K562 (cell line): ENCODE results near the gene MRTFB. TPM values are rescaled to one million over a fixed set of nuclear protein-coding genes. Genes with fewer than 3 reads are reported as not detected.

Experiments
- ATAC-seq: fragments of 200-7000 bp; cut with Tn5 transposase; 3 replicates; pipeline ENCODE4 v1.9.1; 2020; ENCODE audit warnings: moderate library complexity
- BruUV-seq: library from RNA; stranded (reverse); fragments of 400-500 nt; replicated peaks from 2 replicates; lab custom pipeline; 2021; lab: Mats Ljungman, UMichigan
- CTCF ChIA-PET: fragments of 300-600 bp; formaldehyde crosslinking; extraction: SDS; loops from one replicate; lab custom pipeline; 2021; ENCODE audit warnings: low intra/inter-chr PET ratio; lab: Yijun Ruan, JAX
- POLR2A ChIA-PET: fragments of 300-600, 350-650 bp; sonication (Branson Sonifier 250); formaldehyde crosslinking; extraction: SDS; loops from one replicate; lab custom pipeline; 2021; ENCODE audit warnings: antibody characterized with exemption, inconsistent platforms; lab: Yijun Ruan, JAX
- DNase-seq, 4 experiments: peaks; one replicate each; pipeline versions ENCODE4 v3.0.0 to v3.0.0-alpha.2; 2011 to 2018; ENCODE audit warnings: low spot score in 3 of 4, mixed read lengths in 3 of 4; ENCODE audit errors: extremely low read depth in 1 of 4
- FAIRE-seq: peaks from 2 replicates; lab custom pipeline; 2011; peaks lifted over from hg19 to GRCh38; lab: Jason Lieb, UNC
- H2AFZ ChIP-seq: 2 replicates; pipeline ENCODE4 v1.6.0; 2011; ENCODE audit warnings: low read depth, low read length, control low read depth, inconsistent platforms
- H3K27ac ChIP-seq: fragments of 200-600 bp; 3 replicates; pipeline ENCODE4 v1.8.0; 2011; ENCODE audit warnings: low read depth, mild to moderate bottlenecking, control low read depth, inconsistent platforms, low read length, moderate library complexity, mixed read lengths; ENCODE audit errors: extremely low read depth
- H3K27me3 ChIP-seq, 2 experiments: fragments of 300-600 bp in 1 of 2; 2 replicates in 1 of 2; 3 replicates in 1 of 2; pipeline versions ENCODE4 v1.6.0 to v1.8.0; 2011; ENCODE audit warnings: inconsistent platforms in 2 of 2, low read length in 2 of 2, mild to moderate bottlenecking in 1 of 2, mixed read lengths in 1 of 2, moderate library complexity in 1 of 2; ENCODE audit not compliant: control insufficient read depth in 2 of 2, insufficient read depth in 2 of 2
- H3K36me3 ChIP-seq: fragments of 300-600 bp; 3 replicates; pipeline ENCODE4 v1.8.0; 2011; ENCODE audit warnings: mild to moderate bottlenecking, low read length, inconsistent platforms; ENCODE audit not compliant: control insufficient read depth, insufficient read depth
- H3K4me1 ChIP-seq, 2 experiments: fragments of 200-600 bp in 1 of 2; replicated peaks in 1 of 2; 2 replicates in 1 of 2; 3 replicates in 1 of 2; pipeline versions ENCODE4 v1.5.1 to v1.8.0; 2011; ENCODE audit warnings: inconsistent platforms in 2 of 2, low read length in 2 of 2, mild to moderate bottlenecking in 1 of 2, mixed read lengths in 1 of 2, moderate library complexity in 1 of 2; ENCODE audit not compliant: control insufficient read depth in 2 of 2, insufficient read depth in 2 of 2
- H3K4me2 ChIP-seq: 2 replicates; pipeline ENCODE4 v1.6.1; 2011; ENCODE audit warnings: low read length, control low read depth, inconsistent platforms, mixed read lengths; ENCODE audit not compliant: insufficient read depth
- H3K4me3 ChIP-seq: fragments of 200-600 bp; sonication (generic), shearing (Covaris generic); 2 replicates; pipeline ENCODE4 v1.5.1; 2016; ENCODE audit warnings: control low read depth, inconsistent platforms
- H3K79me2 ChIP-seq: fragments of 200-600 bp; 3 replicates; pipeline ENCODE4 v1.8.0; 2011; ENCODE audit warnings: low read length, inconsistent platforms; ENCODE audit not compliant: control insufficient read depth, insufficient read depth
- H3K9ac ChIP-seq, 2 experiments: 2 replicates each; pipeline versions ENCODE4 v1.6.0 to v1.6.1; 2011; ENCODE audit warnings: low read depth in 2 of 2, low read length in 2 of 2, control low read depth in 1 of 2, inconsistent platforms in 1 of 2, mild to moderate bottlenecking in 1 of 2, mixed read lengths in 1 of 2; ENCODE audit not compliant: insufficient read depth in 1 of 2
- H3K9me1 ChIP-seq: one replicate; pipeline ENCODE4 v1.6.0; 2011; ENCODE audit warnings: inconsistent platforms, mild to moderate bottlenecking, low read length, moderate library complexity; ENCODE audit not compliant: control insufficient read depth, insufficient read depth
- H3K9me3 ChIP-seq: replicated peaks from 2 replicates; pipeline ENCODE4 v1.5.1; 2011; ENCODE audit warnings: low read depth, low read length, inconsistent platforms; ENCODE audit not compliant: control insufficient read depth, insufficient read depth
- H4K20me1 ChIP-seq: replicated peaks from 2 replicates; pipeline ENCODE4 v1.6.1; 2011; ENCODE audit warnings: low read length, inconsistent platforms, mixed read lengths; ENCODE audit not compliant: control insufficient read depth, insufficient read depth
- BACH1 ChIP-seq: fragments of 200-800 bp; sonication (Bioruptor generic); IDR thresholded peaks from 2 replicates; pipeline ENCODE4 v1.6.1; 2016; ENCODE audit warnings: missing genetic modification characterization, missing compliant biosample characterization
- BRCA1 ChIP-seq, 2 experiments: fragments of 450-650 bp in 1 of 2; sonication (generic) in 1 of 2; formaldehyde crosslinking in 1 of 2; IDR thresholded peaks; 2 replicates each; pipeline versions ENCODE4 v1.5.0 to v1.6.1; 2017 to 2020; ENCODE audit warnings: mild to moderate bottlenecking in 1 of 2, missing genetic modification reagents in 1 of 2
- CBX3 ChIP-seq, 2 experiments: IDR thresholded peaks; 1 replicate in 1 of 2; 2 replicates in 1 of 2; pipeline ENCODE4 v1.6.1; 2012; ENCODE audit warnings: inconsistent platforms in 2 of 2, low read length in 2 of 2, borderline replicate concordance in 1 of 2, control low read depth in 1 of 2
- ELK3 ChIP-seq: fragments of 450-650 bp; formaldehyde crosslinking; IDR thresholded peaks from 2 replicates; pipeline ENCODE4 v1.4.0; 2020; ENCODE audit warnings: mild to moderate bottlenecking
- GTF2B ChIP-seq: IDR thresholded peaks from 2 replicates; pipeline ENCODE4 v1.6.1; 2011; ENCODE audit not compliant: insufficient read length; ENCODE audit errors: extremely low read depth
- GTF3C2 ChIP-seq: IDR thresholded peaks from 3 replicates; pipeline ENCODE4 v1.6.1; 2011; ENCODE audit warnings: borderline replicate concordance, mild to moderate bottlenecking, moderate library complexity; ENCODE audit not compliant: insufficient read length; ENCODE audit errors: extremely low read depth
- HDAC1 ChIP-seq, 2 experiments: fragments of 450-650 bp; IDR thresholded peaks; 2 replicates each; pipeline ENCODE4 v1.6.1; 2016 to 2017; ENCODE audit warnings: inconsistent platforms in 1 of 2, mild to moderate bottlenecking in 1 of 2, moderate library complexity in 1 of 2
- HDAC8 ChIP-seq: fragments of 450-650 bp; IDR thresholded peaks from 2 replicates; pipeline ENCODE4 v1.6.1; 2016; ENCODE audit warnings: mild to moderate bottlenecking, missing genetic modification characterization, moderate library complexity, missing compliant biosample characterization
- HEY1 ChIP-seq: fragments of 250-450 bp; sonication (Bioruptor Pico); IDR thresholded peaks from 2 replicates; pipeline ENCODE4 v1.5.0; 2020; ENCODE audit warnings: mild to moderate bottlenecking, moderate library complexity, borderline replicate concordance
- LCOR ChIP-seq: sonication (generic); formaldehyde crosslinking; IDR thresholded peaks from 2 replicates; pipeline ENCODE4 v1.8.0; 2022; ENCODE audit warnings: mild to moderate bottlenecking, missing genetic modification reagents
- MAFF ChIP-seq: IDR thresholded peaks from 2 replicates; pipeline ENCODE4 v1.6.1; 2012; ENCODE audit warnings: low read length, improper control_type of control experiment
- MAFG ChIP-seq: fragments of 450-650 bp; conservative IDR thresholded peaks from 2 replicates; pipeline ENCODE4 v1.6.1; 2016; ENCODE audit warnings: missing genetic modification characterization, missing compliant biosample characterization
- MAFK ChIP-seq: IDR thresholded peaks from 2 replicates; pipeline ENCODE4 v1.6.1; 2011; ENCODE audit warnings: low read length, improper control_type of control experiment
- NFE2L1 ChIP-seq: fragments of 450-650 bp; IDR thresholded peaks from 2 replicates; pipeline ENCODE4 v1.6.1; 2016; ENCODE audit warnings: missing genetic modification characterization, low read depth, mild to moderate bottlenecking, missing compliant biosample characterization, moderate library complexity, borderline replicate concordance
- PHB2 ChIP-seq: fragments of 450-650 bp; IDR thresholded peaks from 2 replicates; pipeline ENCODE4 v1.6.1; 2017; ENCODE audit warnings: low read depth
- POLR2A ChIP-seq: fragments of 450-650 bp; conservative IDR thresholded peaks from 2 replicates; pipeline ENCODE4 v1.6.1; 2016
- RB1 ChIP-seq: fragments of 450-650 bp; IDR thresholded peaks from 2 replicates; pipeline ENCODE4 v1.6.1; 2017; ENCODE audit warnings: low read depth, mild to moderate bottlenecking
- ZBTB9 ChIP-seq: fragments of 450-650 bp; formaldehyde crosslinking; IDR thresholded peaks from 2 replicates; pipeline ENCODE4 v1.4.0; 2020; ENCODE audit warnings: mild to moderate bottlenecking, moderate library complexity
- ZNF316 ChIP-seq: fragments of 450-650 bp; IDR thresholded peaks from 2 replicates; pipeline ENCODE4 v1.6.1; 2016
- WGBS: fragments of 100-300 bp; shearing (Covaris generic); methylation state at CpG from one replicate; pipeline ENCODE4 v1.1.6; 2016; ENCODE audit warnings: low coverage, mixed read lengths; ENCODE audit not compliant: insufficient coverage; ENCODE audit errors: missing lambda C conversion rate; 5-methylcytosine and 5-hydroxymethylcytosine counted together
- in situ Hi-C: fragments of 300-500 bp; cut with MboI; formaldehyde crosslinking; loops from 4 replicates; pipeline ENCODE4 v1.15.0; 2018; ENCODE audit warnings: inconsistent platforms, mixed read lengths
- intact Hi-C: fragments of 100-400 bp; cut with micrococcal nuclease; formaldehyde crosslinking; loops from 2 replicates; pipeline ENCODE4 v1.14.2; 2022
- polyA plus RNA-seq, 8 experiments: library from polyadenylated mRNA; depleted of rRNA in 4 of 8; stranded (reverse) in 5 of 8; unstranded in 3 of 8; fragments of >200 nt; fragmentation: Nextera tagmentation in 2 of 8; fragmentation: Illumina TruSeq in 1 of 8; extraction: Ambion mirVana in 2 of 8; extraction: Trizol in 1 of 8; gene quantifications; 2 replicates each; pipeline versions ENCODE4 v1.2.1 to v1.2.3, GENCODE V29; 2011 to 2014; ENCODE audit warnings: inconsistent platforms in 1 of 8, missing spikeins in 1 of 8
- total RNA-seq, 7 experiments: library from RNA; depleted of rRNA in 6 of 7; stranded (reverse); fragments of >200 nt in 6 of 7; fragmentation: Illumina TruSeq in 2 of 7; extraction: Trizol in 2 of 7; gene quantifications; 2 replicates each; pipeline versions ENCODE4 v1.2.1 to v1.2.3, GENCODE V29; 2011 to 2021; ENCODE audit warnings: low replicate concordance in 1 of 7

The MRTFB gene
- total and polyA plus RNA-seq, 9 of the 15 experiments (the other 6 are each of a cell fraction or from before 2014, with no cell fraction given): 2.2 to 12.7 (median 7.0) TPM

- Histone ChIP-seq H3K4me1 (no peaks in the 10 kb centered on the region), H2AFZ (no peak overlapping the region), H3K4me3 (no peak overlapping the region), H3K79me2 (no peaks in the 10 kb centered on the region), H4K20me1 (no peaks in the 10 kb centered on the region), H3K9me3 (no peaks in the 10 kb centered on the region), H3K27ac (no peak overlapping the region), H3K9ac (no peak overlapping the region), H3K4me2 (no peak overlapping the region), H3K27me3 (peaks cover 7 to 9% of the 10 kb centered on the region in 2 experiments; a peak in 3 of 5 replicates), H3K9me1 (no peaks in the 10 kb centered on the region), H3K36me3 (no peaks in the 10 kb centered on the region)
- BruUV-seq: no TSS peak
- in situ Hi-C loops (no loop called here), intact Hi-C loops (no loop called here)
- no peak for FAIRE-seq
- ChIA-PET POLR2A (no interaction called here), CTCF (no interaction called here)
- WGBS: 0% methylated on average over 2 of the region's 2 CpGs
- ATAC-seq: no peak
- no peak for DNase-seq
- no peak for TF ChIP-seq RB1
- no peak for TF ChIP-seq ZBTB9
- TF ChIP-seq HEY1 (CRISPR knock-in tag): no peak
- peak; percentile 52; the same call in 1 of the 2 replicates for TF ChIP-seq NFE2L1 (tag)
- TF ChIP-seq PHB2: no peak
- TF ChIP-seq HDAC8: no peak
- peak; percentile 72; the same call in 1 of the 2 replicates for TF ChIP-seq BACH1
- no peak for TF ChIP-seq ELK3
- peak; percentile 98 for TF ChIP-seq MAFF
- TF ChIP-seq HDAC1 (IDR thresholded peaks at IDR 0.05): no peak
- peak; percentile 99 for TF ChIP-seq MAFK
- peak; percentile 96 for TF ChIP-seq ZNF316
- TF ChIP-seq GTF3C2: no peak
- TF ChIP-seq GTF2B: no peak
- peak; percentile 97 for TF ChIP-seq MAFG (tag)
- TF ChIP-seq POLR2A: no peak
- TF ChIP-seq BRCA1 (IDR thresholded peaks at IDR 0.05): no peak
- TF ChIP-seq BRCA1 (CRISPR knock-in tag; IDR thresholded peaks at IDR 0.05): no peak
- TF ChIP-seq CBX3 (IDR thresholded peaks at IDR 0.05; ENCODE audit: borderline replicate concordance in 1 of 2, low read length in 2 of 2): no peak
- no peak for TF ChIP-seq LCOR (CRISPR knock-in tag)
Measured at GRCh38 chr16:14024283-14024682, 46.8 kb upstream of the MRTFB start.
